Measurements from ENCODE around the gene NUP153. TPM values are rescaled to one million over a fixed set of nuclear protein-coding genes. Genes with fewer than 3 reads are reported as not detected.

Gene NUP153
- total RNA-seq, 2 experiments from 2014 or later, result 72.5 to 88.0 TPM

DNA sequence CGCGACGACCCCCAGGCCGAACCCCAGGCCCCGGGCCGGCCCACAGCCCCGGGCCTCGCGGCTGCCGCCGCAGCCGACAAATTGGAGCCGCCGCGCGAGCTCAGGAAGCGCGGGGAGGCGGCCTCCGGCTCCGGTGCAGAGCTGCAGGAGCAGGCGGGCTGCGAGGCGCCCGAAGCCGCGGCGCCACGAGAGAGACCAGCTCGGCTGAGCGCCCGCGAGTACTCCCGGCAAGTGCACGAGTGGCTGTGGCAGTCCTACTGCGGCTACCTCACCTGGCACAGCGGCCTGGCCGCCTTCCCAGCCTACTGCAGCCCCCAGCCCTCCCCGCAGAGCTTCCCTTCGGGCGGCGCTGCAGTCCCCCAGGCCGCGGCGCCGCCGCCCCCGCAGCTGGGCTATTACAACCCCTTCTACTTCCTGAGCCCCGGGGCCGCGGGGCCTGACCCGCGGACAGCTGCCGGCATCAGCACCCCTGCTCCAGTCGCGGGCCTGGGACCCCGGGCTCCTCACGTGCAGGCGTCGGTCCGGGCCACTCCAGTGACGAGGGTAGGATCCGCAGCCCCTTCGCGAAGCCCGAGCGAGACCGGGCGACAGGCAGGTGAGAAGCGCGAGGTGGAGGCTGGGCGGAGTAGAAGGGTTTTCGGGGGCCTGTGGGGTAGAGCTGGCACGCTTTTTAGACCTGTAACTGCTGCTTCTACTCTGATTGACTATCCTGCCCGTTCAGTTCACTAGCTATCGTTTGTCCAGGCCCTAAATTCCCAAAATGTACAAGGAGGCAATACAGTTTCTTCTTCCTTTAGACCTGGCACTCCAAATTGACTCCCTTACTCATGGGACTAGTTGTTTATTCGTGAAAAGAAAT, 106.0 kb downstream of the NUP153 start:
- H2AFZ ChIP-seq (ENCODE audit: low read length), result peak overlapping the region; percentile 80
- H3K9me3 ChIP-seq (ENCODE audit: low read length), result no peaks in the 10 kb centered on the region
- H4K20me1 ChIP-seq (ENCODE audit: insufficient read depth, low read length), result no peaks in the 10 kb centered on the region; the same call in 1 of the 2 replicates
- POLR2A ChIA-PET, result interaction anchor here (0.5 to 4.0 kb wide), 8 partner anchors 8 to 232 kb away, joined by 3 to 28 read pairs (median 6); partner anchors contain the start of gene NUP153
- peaks cover 20% of the 10 kb centered on the region; the same call in 1 of the 2 replicates for H3K79me2 ChIP-seq (ENCODE audit: insufficient read depth, low read depth, low read length)
- peak overlapping the region; percentile 81 for H3K4me3 ChIP-seq (ENCODE audit: low read depth, low read length, poor library complexity, severe bottlenecking)
- peaks cover 24% of the 10 kb centered on the region for H3K4me1 ChIP-seq (ENCODE audit: insufficient read depth, low read length, poor library complexity, severe bottlenecking)
- BruUV-seq (replicated peaks), result no TSS peak
- H3K4me2 ChIP-seq (ENCODE audit: low read length), result peak overlapping the region; percentile 100
- intact Hi-C loops (cut with micrococcal nuclease; ENCODE audit: unreplicated experiment), result loop anchor here (1.0 to 2.0 kb wide), 2 partner anchors 106 to 554 kb away; partner anchors contain the start of genes KDM1B, NUP153 and TPMT
- TF ChIP-seq, protein P1, sequence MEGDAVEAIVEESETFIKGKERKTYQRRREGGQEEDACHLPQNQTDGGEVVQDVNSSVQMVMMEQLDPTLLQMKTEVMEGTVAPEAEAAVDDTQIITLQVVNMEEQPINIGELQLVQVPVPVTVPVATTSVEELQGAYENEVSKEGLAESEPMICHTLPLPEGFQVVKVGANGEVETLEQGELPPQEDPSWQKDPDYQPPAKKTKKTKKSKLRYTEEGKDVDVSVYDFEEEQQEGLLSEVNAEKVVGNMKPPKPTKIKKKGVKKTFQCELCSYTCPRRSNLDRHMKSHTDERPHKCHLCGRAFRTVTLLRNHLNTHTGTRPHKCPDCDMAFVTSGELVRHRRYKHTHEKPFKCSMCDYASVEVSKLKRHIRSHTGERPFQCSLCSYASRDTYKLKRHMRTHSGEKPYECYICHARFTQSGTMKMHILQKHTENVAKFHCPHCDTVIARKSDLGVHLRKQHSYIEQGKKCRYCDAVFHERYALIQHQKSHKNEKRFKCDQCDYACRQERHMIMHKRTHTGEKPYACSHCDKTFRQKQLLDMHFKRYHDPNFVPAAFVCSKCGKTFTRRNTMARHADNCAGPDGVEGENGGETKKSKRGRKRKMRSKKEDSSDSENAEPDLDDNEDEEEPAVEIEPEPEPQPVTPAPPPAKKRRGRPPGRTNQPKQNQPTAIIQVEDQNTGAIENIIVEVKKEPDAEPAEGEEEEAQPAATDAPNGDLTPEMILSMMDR (conservative IDR thresholded peaks at IDR 0.05; ENCODE audit: low read length), result no peak
- no peak for TF ChIP-seq EZH2phosphoT487 (IDR thresholded peaks at IDR 0.05; ENCODE audit: borderline replicate concordance, low read depth, low read length)
- peak overlapping the region; percentile 65 for H3K27ac ChIP-seq (ENCODE audit: low read depth, low read length, poor library complexity, severe bottlenecking)
- H3K9me2 ChIP-seq (ENCODE audit: insufficient read depth, low read length), result no peaks in the 10 kb centered on the region
- peak; percentile 72 for DNase-seq (ENCODE audit: low spot score)
- CTCF ChIA-PET (ENCODE audit: unreplicated experiment), result interaction anchor here (0.5 to 0.6 kb wide), 2 partner anchors 123 to 1089 kb away, joined by 3 to 4 read pairs; no protein-coding TSS in a partner anchor
- peaks cover 21% of the 10 kb centered on the region for H3K36me3 ChIP-seq (ENCODE audit: insufficient read depth, low read length)

DNA sequence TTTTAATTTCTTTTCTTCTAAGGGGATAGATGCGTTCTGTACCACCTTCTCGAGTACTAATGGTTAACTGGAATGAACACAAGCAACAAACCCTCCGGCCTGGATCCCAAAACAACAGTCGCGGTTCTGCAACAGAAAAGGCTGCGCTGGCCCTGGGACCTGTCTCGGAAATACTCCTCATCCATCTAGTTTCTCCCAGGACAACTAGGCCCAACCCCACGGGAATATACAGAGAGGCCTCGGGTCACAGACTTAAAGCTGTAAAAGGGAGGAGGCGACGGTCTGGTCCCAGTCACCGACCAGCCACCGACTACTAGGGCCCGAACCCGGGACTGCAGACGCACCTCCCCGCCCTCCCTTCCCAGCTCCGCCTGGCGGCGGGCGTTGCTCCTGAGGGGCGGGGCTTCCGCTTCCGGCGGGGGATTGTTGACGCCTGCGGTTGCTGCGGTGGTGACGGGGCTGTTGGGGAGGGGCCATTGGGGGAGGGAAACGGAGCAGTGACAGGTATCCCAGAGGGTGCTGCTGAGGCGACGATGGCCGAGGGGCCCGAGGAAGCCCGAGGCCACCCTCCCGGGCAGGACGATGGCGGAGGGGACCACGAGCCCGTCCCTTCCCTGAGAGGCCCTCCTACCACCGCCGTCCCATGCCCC, 106.7 kb downstream of the NUP153 start, which contains the start of gene FAM8A1:
FAM8A1 (plus strand) TSS at position 426 of the 650 bp plus-strand sequence; CDS start at position 534, 108 bp downstream.
- Histone ChIP-seq H2AFZ (ENCODE audit: low read length) (peak within 1 kb of the TSS; percentile 89), H4K20me1 (ENCODE audit: insufficient read depth, low read length) (no peaks in the 10 kb centered on the region; the same call in 1 of the 2 replicates), H3K9me2 (ENCODE audit: insufficient read depth, low read length) (no peaks in the 10 kb centered on the region), H3K27ac (ENCODE audit: low read depth, low read length, poor library complexity, severe bottlenecking) (peak within 1 kb of the TSS; percentile 65), H3K4me3 (ENCODE audit: low read depth, low read length, poor library complexity, severe bottlenecking) (peak within 1 kb of the TSS; percentile 81), H3K36me3 (ENCODE audit: insufficient read depth, low read length) (peaks cover 17% of the 10 kb centered on the region), H3K79me2 (ENCODE audit: insufficient read depth, low read depth, low read length) (peaks cover 20% of the 10 kb centered on the region; the same call in 1 of the 2 replicates), H3K4me1 (ENCODE audit: insufficient read depth, low read length, poor library complexity, severe bottlenecking) (peaks cover 24% of the 10 kb centered on the region), H3K9me3 (ENCODE audit: low read length) (no peaks in the 10 kb centered on the region), H3K4me2 (ENCODE audit: low read length) (peak within 1 kb of the TSS; percentile 100)
- TF ChIP-seq, protein P1 (conservative IDR thresholded peaks at IDR 0.05; ENCODE audit: low read length), result 0 out of 2 replicates have a peak, but pooled peaks have one; percentile 34
- no peak for TF ChIP-seq EZH2phosphoT487 (IDR thresholded peaks at IDR 0.05; ENCODE audit: borderline replicate concordance, low read depth, low read length)
- BruUV-seq (replicated peaks), result no TSS peak
- intact Hi-C loops (cut with micrococcal nuclease; ENCODE audit: unreplicated experiment), result loop anchor here (1.0 to 2.0 kb wide), 2 partner anchors 106 to 555 kb away; partner anchors contain the start of genes KDM1B, NUP153 and TPMT
- ChIA-PET POLR2A (interaction anchor here (0.7 to 4.0 kb wide), 9 partner anchors 9 to 501 kb away, joined by 3 to 28 read pairs (median 6); partner anchors contain the start of gene NUP153), CTCF (ENCODE audit: unreplicated experiment) (interaction anchor here (0.5 to 0.6 kb wide), 4 partner anchors 20 to 1088 kb away, joined by 3 to 5 read pairs (median 4); no protein-coding TSS in a partner anchor)
- peak; percentile 95 for DNase-seq (ENCODE audit: low spot score)

Measured in OCI-LY7 (cell line).